ENCODE results near the gene PLEKHA7.

- TF ChIP-seq POLR2A (IDR thresholded peaks at IDR 0.05): no peak
- TF ChIP-seq CTCF (IDR thresholded peaks at IDR 0.05): no peak
Observed at GRCh38 chr11:16772141-16772512, 242.1 kb downstream of the PLEKHA7 start.
